ENCODE results near the gene FAM90A1.
"Not testable (repeated sequence)": the region's sequence is repeated elsewhere in the genome, so short reads cannot be mapped to it uniquely, and the experiment has no call there.

The FAM90A1 gene, protein sequence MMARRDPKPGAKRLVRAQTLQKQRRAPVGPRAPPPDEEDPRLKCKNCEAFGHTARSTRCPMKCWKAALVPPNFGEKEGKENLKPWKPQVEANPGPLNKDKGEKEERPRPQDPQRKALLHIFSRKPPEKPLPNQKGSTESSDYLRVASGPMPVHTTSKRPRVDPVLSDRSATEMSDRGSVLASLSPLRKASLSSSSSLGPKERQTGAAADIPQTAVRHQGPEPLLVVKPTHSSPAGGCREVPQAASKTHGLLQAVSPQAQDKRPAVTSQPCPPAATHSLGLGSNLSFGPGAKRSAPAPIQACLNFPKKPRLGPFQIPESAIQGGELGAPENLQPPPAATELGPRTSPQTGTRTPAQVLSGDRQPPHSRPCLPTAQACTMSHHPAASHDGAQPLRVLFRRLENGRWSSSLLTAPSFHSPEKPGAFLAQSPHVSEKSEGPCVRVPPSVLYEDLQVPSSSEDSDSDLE

GRCh38 chr12:8226992-8227731 is at the start of gene FAM90A1:
Gene FAM90A1 (minus strand): TSS chr12:8227618. CDS start chr12:8224832, 2,786 bp downstream.
- DNase-seq: peak; percentile 66

DNA sequence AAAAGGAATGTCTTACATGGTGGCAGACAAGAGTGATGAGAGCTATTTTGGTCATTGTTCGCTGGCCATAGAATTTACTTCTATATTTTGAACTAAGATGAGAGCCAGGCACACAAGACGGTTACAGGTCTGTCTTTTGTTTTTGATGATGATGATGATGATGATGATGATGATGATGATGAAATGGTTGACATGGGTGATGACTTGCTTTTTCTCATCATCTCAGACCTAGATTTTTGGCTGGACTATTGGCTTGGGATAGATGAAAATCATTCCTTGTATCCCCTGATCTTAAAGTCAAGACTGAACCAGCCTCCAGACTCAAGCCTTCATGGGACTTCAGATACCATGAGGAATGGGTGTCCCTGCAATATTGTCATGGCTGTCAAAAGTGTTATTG is 49.0 kb upstream of the FAM90A1 start:
- DNase-seq: not testable (repeated sequence)

- not testable (repeated sequence) for DNase-seq
Observed at GRCh38 chr12:8266706-8267105, 39.3 kb upstream of the FAM90A1 start.

GRCh38 chr12:8264236-8264635 is 36.8 kb upstream of the FAM90A1 start:
- DNase-seq: not testable (repeated sequence)

DNA sequence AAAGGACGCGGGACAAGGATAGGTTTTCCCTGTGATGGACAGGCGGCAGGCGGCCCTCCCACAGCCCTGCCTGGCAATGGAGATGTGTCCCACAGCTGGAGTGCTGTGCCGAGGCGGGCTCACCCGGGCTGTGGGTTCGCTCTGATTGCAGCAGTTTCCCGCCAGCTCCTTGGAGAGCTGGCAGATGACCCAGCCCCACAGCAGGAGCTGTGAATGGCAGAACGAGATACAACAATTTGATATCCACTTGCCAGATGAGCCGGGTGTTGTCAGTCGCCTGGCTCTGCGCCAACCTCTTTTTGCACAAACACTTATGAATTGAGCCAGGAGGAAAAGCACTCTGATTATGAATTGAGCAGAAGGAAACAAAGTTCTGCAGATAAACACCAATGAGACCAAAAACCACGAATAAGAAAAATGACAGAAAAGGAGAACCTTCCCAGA is 33.7 kb upstream of the FAM90A1 start:
- DNase-seq: not testable (repeated sequence)

DNA sequence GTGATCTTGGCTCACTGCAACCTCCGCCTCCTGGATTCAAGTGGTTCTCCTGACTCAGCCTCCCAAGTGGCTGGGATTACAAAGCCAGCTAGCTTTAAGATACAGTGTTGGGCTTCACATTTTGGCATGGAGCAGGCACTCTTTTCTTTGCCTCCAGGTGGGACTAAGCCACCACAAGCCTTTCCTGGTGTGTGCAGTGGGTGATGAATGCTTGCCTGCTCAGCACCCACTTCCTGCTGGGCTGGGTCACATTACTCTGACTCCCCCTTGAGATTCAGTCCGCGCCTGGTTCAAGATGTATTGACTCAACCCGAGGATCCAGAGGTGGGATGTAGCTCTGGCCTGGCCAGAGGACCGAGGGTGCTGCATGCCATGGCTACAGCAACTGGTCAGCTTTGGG is 28.9 kb upstream of the FAM90A1 start:
- not testable (repeated sequence) for DNase-seq

GRCh38 chr12:8254705-8255104 is 27.3 kb upstream of the FAM90A1 start:
- not testable (repeated sequence) for DNase-seq

- DNase-seq: not testable (repeated sequence)
Observed at GRCh38 chr12:8252056-8252818, 24.8 kb upstream of the FAM90A1 start.

DNA sequence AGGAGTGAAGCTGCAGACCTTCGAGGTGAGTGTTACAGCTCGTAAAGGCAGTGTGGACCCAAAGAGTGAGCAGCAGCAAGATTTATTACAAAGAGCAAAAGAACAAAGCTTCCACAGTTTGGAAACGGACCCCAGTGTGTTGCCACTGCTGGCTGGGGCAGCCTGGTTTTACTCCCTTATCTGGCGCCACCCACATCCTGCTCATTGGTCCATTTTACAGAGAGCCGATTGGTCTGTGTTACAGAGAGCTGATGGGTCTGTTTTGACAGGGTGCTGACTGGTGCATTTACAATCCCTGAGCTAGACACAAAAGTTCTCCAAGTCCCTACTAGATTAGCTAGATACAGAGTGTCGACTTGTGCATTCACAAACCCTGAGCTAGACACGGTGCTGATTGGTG is 24.2 kb upstream of the FAM90A1 start:
- not testable (repeated sequence) for DNase-seq

DNA sequence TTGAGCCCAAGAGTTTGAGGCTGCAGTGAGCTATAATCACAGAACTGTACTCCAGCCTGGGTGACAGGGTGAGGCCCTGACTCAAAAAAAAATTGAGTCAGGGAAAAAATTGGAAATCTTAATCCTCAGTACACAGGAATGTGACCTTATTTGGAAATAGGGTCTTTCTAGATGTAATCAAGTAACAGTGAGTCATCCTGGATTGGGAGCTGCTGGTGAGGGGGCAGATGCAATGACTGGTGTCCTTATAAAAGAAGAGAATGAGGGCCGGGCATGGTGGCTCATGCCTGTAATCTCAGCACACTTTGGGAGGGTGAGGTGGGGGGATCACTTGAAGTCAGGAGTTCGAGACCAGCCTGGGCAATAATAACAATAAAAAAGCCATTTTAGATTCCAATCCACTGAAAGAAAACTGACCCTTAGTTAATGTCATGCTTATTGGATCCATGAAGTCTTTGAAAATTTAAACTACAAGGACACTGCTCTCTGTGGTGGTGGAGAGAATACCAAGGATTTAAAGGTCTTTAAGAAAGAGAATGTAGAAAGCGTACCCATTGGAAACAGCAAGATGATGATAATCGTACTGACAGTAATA is 19.6 kb upstream of the FAM90A1 start:
- not testable (repeated sequence) for DNase-seq

DNA sequence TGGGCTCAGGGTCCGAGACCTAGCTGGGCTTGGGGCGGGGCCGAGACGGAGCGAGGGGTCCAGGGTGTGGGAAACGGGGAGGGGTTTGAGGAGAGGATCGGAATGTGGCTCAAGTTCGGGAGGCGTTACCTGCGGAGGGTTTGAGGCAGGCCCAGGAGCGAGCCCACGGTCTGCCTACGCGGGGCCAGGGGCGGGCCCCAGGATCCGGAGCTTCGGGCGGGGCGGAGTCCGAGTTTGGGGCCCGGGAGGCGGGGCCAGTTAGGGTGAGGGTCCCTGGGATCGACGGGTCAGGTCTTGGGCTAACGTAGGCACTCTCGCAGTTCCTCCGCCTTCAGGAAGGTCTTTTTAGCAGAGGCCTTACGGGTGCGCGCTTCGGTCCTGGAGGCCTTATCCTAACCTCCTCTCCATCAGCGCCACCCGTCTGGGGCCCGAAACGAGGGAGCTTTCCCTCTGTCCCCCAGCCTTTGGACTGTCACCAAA is 16.3 kb upstream of the FAM90A1 start:
- DNase-seq: not testable (repeated sequence)

GRCh38 chr12:8242880-8243681 is 15.7 kb upstream of the FAM90A1 start:
- DNase-seq: peak; percentile 99

DNA sequence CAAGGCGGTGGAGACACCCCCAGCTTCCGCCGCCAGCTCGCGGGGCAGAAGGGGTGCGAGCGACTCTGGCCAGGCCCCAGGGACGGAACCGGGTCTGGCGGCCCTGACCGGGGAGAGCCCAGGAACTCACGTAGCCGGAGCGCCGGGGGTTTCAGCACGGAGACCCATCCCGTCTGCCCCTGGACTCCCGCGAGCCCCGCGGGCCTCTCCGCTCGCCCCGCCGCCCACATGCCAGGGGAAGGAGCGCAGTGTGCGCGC is 15.1 kb upstream of the FAM90A1 start:
- DNase-seq: not testable (repeated sequence)

DNA sequence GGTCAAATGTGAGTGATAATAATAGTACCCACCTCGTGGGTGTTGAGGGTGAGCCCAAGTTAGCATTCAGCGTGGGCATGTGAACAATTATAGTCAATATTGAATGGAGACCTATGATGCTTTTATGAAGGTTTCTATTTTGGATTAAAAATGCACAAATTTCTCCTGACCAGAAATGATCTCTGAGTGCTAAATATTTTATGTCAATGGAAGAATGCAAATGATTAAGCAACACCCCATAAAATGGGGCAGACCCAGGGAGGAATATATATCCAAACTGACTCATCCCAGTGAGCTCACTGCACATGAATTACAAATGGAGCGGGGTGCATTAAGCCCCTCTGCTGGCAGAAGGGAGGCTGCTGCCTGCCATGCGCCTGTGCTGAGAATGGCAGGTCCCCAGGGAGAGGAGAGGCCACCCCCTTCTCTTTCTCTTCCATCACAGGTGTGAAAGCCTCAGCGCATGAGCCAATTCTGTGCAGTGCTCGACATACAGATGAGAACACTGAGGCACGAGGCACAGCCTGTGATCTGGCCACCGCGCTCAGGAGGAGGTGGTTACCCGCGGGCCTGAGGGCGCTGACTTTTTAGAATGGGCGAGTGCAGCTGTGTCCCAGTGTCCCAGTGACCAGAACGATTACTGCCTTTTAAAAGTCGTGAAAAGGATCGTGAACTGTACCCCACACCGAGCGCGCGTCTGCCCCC is 14.7 kb upstream of the FAM90A1 start:
- DNase-seq: peak; percentile 24

GRCh38 chr12:8240340-8241114 is 13.1 kb upstream of the FAM90A1 start:
- not testable (repeated sequence) for DNase-seq

- not testable (repeated sequence) for DNase-seq
Observed at GRCh38 chr12:8237031-8237430, 9.6 kb upstream of the FAM90A1 start.

- DNase-seq: not testable (repeated sequence)
Observed at GRCh38 chr12:8235316-8236157, 8.1 kb upstream of the FAM90A1 start.

GRCh38 chr12:8234746-8235145 is 7.3 kb upstream of the FAM90A1 start:
- DNase-seq: not testable (repeated sequence)

DNA sequence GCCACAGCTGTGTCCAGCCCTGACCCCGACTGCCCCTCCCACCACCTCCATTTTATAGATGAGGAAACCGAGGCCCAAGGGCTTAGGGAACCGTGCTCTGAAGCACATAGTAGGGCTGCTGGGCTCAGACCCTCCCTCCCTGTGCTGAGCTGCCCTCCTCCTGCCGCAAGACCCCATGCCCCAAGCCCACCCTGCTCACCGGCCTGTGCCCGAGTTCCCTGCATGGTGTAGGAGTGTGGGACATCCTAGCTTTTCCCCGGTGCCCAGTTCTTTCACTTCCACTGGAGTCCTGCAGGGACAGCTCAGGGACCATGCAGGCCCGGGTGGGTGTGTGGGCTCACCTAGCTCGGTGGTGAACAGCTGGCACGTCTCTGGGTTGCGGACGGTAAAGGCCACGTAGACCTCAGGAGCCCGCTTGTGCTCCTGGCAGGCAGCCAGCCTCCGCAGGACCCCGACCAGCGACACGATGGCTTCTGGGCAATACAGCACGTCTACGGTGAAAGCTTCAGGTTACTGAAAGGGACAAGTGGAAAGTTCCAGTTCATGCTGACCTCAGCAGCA is 6.6 kb upstream of the FAM90A1 start:
- not testable (repeated sequence) for DNase-seq

All from activated CD4-positive, alpha-beta T cell treated with anti-CD3 and anti-CD28 coated beads, Interleukin-2, amount 50 U/mL, for 16 hours (primary cell).